CMK (cell line): ENCODE measurements around the gene ETFA.

Source experiments
- DNase-seq: peaks from one replicate; pipeline ENCODE4 v3.0.0-alpha.2; 2010; ENCODE audit warnings: low read depth

ETFA gene

GRCh38 chr15:76195506-76196268 lies 115.6 kb downstream of the ETFA start:
- DNase-seq, result no peak

- no peak for DNase-seq
Measured at GRCh38 chr15:76193934-76194333, 117.3 kb downstream of the ETFA start.

- DNase-seq, result no peak
Measured at GRCh38 chr15:76192715-76193114, 118.6 kb downstream of the ETFA start.

DNA sequence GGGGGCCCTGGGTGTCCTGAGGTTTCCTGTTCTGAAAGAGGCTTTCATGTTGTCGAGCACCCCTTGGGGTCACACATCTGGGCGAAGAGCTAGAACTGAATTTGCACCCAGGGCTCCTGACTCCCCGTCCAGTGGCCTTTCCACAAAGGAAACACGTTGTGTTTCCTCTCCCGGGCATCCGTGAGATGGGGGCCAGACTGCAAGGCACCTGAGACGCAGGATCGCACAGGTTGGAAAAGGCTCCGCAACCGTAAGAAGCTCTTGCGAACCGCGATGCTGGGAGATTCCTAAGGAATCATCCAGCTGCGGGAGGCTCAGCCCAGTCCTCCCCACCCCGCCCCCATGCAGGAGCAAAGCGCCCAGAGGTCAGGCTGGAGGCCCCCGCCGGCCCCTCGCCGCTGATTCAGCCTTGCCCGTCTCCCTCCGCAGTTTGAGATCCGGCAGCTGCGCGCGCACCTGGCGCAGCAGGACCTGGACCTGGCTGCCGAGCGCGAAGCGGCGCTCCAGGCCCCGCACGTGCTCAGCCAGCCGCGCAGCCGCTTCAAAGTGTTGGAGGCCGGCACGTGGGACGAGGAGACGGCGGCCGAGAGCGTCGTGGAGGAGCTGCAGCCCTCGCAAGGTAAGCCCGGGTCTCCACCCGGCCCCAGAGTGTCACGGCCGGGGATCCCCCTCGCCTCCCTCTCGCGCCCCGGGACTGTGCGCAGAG lies 119.6 kb downstream of the ETFA start:
- no peak for DNase-seq

GRCh38 chr15:76190751-76191538 lies 120.3 kb downstream of the ETFA start:
- peak; percentile 35 for DNase-seq

GRCh38 chr15:76190070-76190564 lies 121.2 kb downstream of the ETFA start:
- DNase-seq, result peak; percentile 25

DNA sequence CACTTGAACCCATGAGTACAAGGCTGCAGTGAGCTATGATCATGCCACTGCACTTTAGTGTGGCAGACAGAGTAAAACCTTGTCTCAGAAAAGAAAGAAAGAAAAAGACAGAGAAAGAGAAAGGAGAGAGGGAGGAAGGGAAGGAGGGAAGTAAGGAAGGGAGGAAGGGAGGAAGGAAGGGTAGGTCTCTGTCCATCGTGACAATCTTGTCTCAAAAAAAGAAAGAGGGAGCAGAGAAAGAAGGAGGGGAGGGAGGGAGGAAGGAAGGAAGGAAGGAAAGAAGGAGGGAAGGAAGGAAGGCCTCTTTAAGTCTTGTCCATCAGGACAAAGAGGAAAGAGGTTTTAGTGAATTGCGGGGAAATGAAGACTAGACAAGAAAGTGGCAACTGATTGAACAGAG lies 122.2 kb downstream of the ETFA start:
- no peak for DNase-seq

- DNase-seq, result no peak
Measured at GRCh38 chr15:76187163-76187562, 124.1 kb downstream of the ETFA start.

GRCh38 chr15:76185716-76186115 lies 125.6 kb downstream of the ETFA start:
- DNase-seq, result peak; percentile 17

DNA sequence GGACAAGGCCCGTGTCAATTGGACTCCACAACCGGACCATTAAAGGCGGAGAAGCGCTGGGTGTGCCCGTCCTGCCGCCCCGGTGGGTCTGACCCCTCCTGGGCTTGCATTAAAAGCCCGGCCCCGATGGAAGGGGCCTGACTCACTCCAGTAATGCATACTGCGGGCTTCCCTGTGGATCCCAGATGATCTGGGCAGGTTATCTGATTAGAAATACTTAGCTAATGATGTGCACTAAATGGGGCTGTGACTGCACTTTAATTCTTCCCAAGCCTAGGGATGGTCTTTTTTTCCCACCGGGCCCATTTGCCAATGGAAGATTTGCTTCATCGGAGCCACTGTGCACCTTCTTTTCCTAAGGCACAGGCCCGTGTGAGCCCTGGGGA lies 126.6 kb downstream of the ETFA start:
- no peak for DNase-seq

GRCh38 chr15:76183930-76184649 lies 127.2 kb downstream of the ETFA start:
- DNase-seq, result no peak

GRCh38 chr15:76181705-76182107 lies 129.6 kb downstream of the ETFA start:
- no peak for DNase-seq

DNA sequence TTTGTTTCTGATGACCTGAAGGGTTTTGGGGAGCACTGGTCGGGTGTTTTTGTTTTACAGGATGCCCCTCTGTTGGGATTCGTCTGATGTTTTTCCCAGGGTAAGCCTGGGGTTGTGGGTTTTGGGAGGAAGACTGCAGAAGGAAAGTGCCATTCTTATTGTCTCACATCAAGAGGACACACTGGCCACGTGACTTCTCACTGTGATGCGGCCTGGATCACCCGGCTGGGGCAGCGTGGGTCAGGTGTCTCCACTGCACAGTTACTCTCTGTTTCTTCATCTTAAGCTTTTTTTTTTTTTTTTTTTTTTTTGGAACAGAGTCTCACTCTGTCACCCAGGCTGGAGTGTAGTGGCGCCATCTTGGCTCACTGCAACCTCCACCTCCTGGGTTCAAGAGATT lies 130.9 kb downstream of the ETFA start:
- DNase-seq, result no peak

DNA sequence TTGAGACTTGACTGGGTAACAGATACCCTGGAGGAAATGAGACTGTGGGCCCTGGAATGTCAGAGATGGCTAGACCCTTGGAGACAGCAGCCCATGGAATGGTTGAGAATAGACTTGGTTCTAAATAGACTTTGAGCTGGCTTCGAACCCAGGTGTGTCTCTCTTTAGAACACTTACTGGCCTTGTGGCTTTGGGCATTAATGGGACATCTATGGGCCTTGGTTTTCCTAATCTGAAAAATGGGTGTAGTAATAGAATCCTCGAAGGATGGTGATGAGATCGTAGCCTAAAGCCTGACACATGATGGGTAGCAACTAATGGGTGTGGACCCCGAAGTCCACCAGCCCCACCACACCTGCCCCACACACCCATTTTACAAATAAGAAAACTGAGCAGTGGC lies 132.2 kb downstream of the ETFA start:
- no peak for DNase-seq

DNA sequence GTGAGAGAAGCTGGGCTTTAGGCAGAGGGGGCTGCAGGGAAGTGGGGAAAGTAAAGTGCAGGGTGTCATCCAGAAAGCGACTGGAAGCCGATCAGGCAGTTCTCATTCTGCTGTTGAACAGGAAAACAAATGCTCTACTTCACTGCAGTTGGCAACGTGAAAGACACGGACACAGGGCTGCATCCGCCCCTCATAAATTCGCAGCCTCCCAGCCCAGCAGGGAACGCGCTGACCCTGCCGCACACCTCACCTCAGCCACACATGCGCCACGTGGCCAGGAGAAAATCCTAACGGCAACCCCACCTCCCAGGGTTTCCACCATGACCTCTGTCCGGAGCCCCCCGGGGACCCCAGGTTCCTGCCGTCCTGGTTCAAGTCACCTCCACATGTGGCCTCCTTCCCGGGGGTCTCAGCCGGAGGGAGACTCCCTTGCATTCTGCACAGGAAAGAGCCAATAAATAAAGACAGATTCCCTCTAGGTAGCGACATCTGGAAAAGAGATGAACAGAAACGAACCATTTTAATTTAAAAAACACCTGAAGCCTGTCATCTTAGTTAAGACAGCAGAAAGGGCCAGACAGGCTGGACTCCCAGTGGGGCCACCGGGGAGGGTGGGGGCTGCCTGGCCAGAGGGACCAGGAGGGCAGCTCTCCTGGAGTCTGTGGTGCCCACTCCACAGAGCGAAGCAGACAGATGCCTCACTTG lies 132.8 kb downstream of the ETFA start:
- no peak for DNase-seq

DNA sequence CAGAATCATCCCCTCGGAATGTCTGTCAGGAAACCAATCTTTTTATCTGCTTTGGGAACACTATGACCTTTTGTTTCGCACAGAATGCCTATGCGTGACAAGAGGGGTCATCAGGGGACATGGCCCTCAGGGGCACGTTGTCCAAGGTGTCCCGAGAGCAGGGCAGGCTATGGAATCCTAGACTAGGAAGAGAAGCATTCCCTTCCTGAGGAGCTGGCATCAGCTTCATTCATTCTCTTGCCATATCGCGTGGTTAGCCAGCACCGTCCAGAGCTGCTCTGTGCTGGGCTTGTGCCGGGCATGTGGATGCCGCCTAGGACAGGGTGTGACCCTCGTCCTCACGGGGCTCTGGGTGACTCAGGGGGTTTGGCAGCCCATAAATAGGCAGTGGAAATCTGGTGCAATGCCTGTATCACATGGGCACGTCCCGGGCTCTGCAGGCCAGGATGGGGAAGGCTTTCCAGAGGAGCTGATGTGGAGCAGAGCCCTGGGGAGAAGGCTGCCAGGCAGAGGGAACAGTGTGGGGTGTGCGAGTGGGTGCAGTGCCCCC lies 133.7 kb downstream of the ETFA start:
- DNase-seq, result no peak

- no peak for DNase-seq
Measured at GRCh38 chr15:76176487-76177085, 134.7 kb downstream of the ETFA start.

GRCh38 chr15:76176059-76176458 lies 135.2 kb downstream of the ETFA start:
- DNase-seq, result no peak

GRCh38 chr15:76175442-76175841 lies 135.8 kb downstream of the ETFA start:
- no peak for DNase-seq

DNA sequence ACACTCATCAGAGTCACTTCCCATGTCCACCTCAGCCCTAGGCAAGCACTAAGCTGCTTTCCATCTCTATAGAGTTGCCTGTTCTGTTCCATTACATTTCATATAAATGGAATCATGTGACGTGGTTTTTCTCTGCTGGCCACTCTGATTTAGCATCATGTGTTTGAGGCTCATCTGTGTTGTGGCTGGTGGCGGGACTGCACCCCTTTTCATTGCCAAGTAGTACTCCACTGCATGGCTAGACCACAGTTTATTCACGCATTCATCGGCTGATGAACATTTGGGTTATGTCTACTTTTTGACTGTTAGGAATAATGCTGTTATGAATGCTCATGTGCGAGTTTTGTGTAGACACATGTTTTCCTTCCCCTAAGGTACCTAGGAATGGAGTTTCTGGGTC lies 136.6 kb downstream of the ETFA start:
- no peak for DNase-seq
